ENCODE data around the gene DPPA3. TPM values are rescaled to one million over a fixed set of nuclear protein-coding genes. Genes with fewer than 3 reads are reported as not detected.

Gene DPPA3
- total and polyA plus RNA-seq, 9 donors, result 1.3 TPM; not detected in 8

DNA sequence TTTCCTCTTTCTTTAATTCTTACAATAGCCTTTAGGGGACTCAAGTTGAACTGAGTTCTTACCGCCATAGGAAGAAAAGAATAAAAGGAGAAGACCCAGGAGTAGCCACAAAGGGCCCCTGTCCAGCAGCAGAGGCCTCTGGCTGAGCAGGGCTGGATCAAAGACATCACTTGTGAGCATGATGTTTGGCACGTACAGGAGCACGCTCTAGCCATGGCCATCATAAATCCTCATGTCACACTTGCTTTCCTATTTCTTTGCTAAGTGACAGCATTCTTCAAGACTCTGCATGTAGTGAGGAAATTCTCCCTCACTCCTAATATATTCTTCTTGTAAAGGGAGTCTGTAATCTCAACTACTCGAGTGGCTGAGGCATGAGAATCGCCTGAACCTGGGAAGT is 20.3 kb downstream of the DPPA3 start:
- TF ChIP-seq EP300 (IDR thresholded peaks at IDR 0.05), result no peak
- no peak for TF ChIP-seq CTCF (IDR thresholded peaks at IDR 0.05)
- no peak for TF ChIP-seq POLR2A (IDR thresholded peaks at IDR 0.05)
- intact Hi-C loops (cut with DNase I), result no loop called here
- H3K4me1 ChIP-seq (ENCODE audit: insufficient read depth), result no peaks in the 10 kb centered on the region
- H3K9me3 ChIP-seq, result no peaks in the 10 kb centered on the region
- WGBS, 3 donors, result 25 to 52% (median 37%) methylated on average over 5 of the region's 5 CpGs
- no peak overlapping the region for H3K27ac ChIP-seq
- no peak overlapping the region for H3K4me3 ChIP-seq
- DNase-seq, result no peak
- H3K36me3 ChIP-seq, result no peaks in the 10 kb centered on the region
- no peaks in the 10 kb centered on the region for H3K27me3 ChIP-seq

DNA sequence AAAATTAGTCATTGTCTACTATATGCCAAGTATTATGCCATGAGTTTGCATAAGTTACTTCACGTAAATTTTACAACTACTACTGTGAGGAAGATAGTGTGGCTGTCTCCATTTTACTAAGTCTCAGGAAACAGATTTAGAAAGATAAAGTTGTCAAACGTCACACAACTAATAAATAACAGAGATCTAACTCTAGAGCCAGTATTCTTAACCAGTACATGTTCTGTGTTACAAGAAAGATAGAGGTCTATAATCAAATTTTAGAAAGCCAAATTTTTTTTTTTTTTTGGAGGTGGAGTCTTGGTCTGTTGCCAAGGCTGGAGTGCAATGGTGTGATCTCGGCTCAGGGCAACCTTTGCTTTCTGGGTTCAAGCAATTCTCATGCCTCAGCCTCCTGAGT is 21.8 kb downstream of the DPPA3 start:
- H3K4me1 ChIP-seq (ENCODE audit: insufficient read depth), result no peaks in the 10 kb centered on the region
- no peaks in the 10 kb centered on the region for H3K36me3 ChIP-seq
- DNase-seq, result no peak
- 59 to 79% (median 74%) methylated on average over 3 of the region's 3 CpGs for WGBS, 3 donors
- intact Hi-C loops (cut with DNase I), result no loop called here
- no peak overlapping the region for H3K27ac ChIP-seq
- no peaks in the 10 kb centered on the region for H3K9me3 ChIP-seq
- no peak for TF ChIP-seq CTCF (IDR thresholded peaks at IDR 0.05)
- no peak for TF ChIP-seq EP300 (IDR thresholded peaks at IDR 0.05)
- TF ChIP-seq POLR2A (IDR thresholded peaks at IDR 0.05), result no peak
- no peaks in the 10 kb centered on the region for H3K27me3 ChIP-seq
- no peak overlapping the region for H3K4me3 ChIP-seq

DNA sequence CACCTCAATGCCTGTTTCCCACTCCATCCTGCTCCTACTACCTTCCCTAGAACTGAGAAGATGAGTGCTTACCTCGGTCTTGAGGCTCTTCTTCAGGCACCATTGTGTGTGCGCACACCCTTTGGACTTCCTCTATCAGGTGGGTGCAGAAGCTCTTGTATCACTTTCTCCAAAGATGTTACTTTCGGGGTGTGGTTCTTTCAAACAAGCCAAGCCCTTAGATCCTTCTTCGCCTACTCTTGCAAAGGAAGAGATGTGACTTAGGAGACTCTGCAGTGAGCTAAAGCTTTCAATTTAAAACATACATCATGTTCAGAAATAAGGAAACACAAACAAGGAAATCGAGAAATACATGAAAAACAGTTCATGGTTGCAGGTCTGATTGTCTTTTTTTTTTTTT is 36.0 kb downstream of the DPPA3 start, which contains the start of gene CLEC4C:
Gene CLEC4C, minus strand, starts transcription at position 130 of the 400 bp plus-strand sequence. Its CDS starts 27 bp downstream, at position 103.
- H3K27ac ChIP-seq, result no peak within 1 kb of the TSS
- intact Hi-C loops (cut with DNase I), result no loop called here
- 71 to 91% (median 86%) methylated on average over 5 of the region's 5 CpGs for WGBS, 3 donors

GRCh38 chr12:7748852-7749251 is 37.6 kb downstream of the DPPA3 start:
- Histone ChIP-seq H3K4me3 (no peak overlapping the region), H3K4me1 (ENCODE audit: insufficient read depth) (no peaks in the 10 kb centered on the region), H3K36me3 (no peaks in the 10 kb centered on the region), H3K27ac (no peak overlapping the region), H3K9me3 (no peaks in the 10 kb centered on the region), H3K27me3 (no peaks in the 10 kb centered on the region)
- no peak for TF ChIP-seq CTCF (IDR thresholded peaks at IDR 0.05)
- TF ChIP-seq EP300 (IDR thresholded peaks at IDR 0.05), result no peak
- no peak for TF ChIP-seq POLR2A (IDR thresholded peaks at IDR 0.05)
- intact Hi-C loops (cut with DNase I), result no loop called here
- 46 to 57% (median 50%) methylated on average over 4 of the region's 4 CpGs for WGBS, 3 donors
- DNase-seq, result no peak

More for the DNA sequence above, 36.0 kb downstream of the DPPA3 start, which contains the start of gene CLEC4C:
- no peak for DNase-seq
- H3K4me1 ChIP-seq (ENCODE audit: insufficient read depth), result no peaks in the 10 kb centered on the region
- no peaks in the 10 kb centered on the region for H3K27me3 ChIP-seq
- no peaks in the 10 kb centered on the region for H3K9me3 ChIP-seq
- no peak for TF ChIP-seq EP300 (IDR thresholded peaks at IDR 0.05)
- TF ChIP-seq POLR2A (IDR thresholded peaks at IDR 0.05), result no peak
- no peak for TF ChIP-seq CTCF (IDR thresholded peaks at IDR 0.05)
- no peak within 1 kb of the TSS for H3K4me3 ChIP-seq
- H3K36me3 ChIP-seq, result no peaks in the 10 kb centered on the region

All from ovary (tissue), 9 donors.